GM18951 (cell line): ENCODE data around the gene PFN4.
"Not testable (repeated sequence)": the region's sequence is repeated elsewhere in the genome, so short reads cannot be mapped to it uniquely, and the experiment has no call there.

Experiments used
- POLR2A ChIP-seq: IDR thresholded peaks from 4 replicates; pipeline ENCODE4 v1.6.1; 2011; ENCODE audit warnings: mild to moderate bottlenecking; ENCODE audit not compliant: insufficient read length, insufficient read depth; ENCODE audit errors: extremely low read depth
- in situ Hi-C: fragments of 300-500 bp; cut with MboI; formaldehyde crosslinking; loops from one replicate; pipeline ENCODE4 v1.12.0; 2022; ENCODE audit warnings: low sequenced_read_pairs, mixed read lengths, inconsistent platforms; ENCODE audit not compliant: unreplicated experiment

Gene PFN4

GRCh38 chr2:24123922-24124580, 917 bp upstream of the PFN4 start:
- no peak for TF ChIP-seq POLR2A
- in situ Hi-C loops = no loop called here

- TF ChIP-seq POLR2A = no peak
- in situ Hi-C loops = no loop called here
These were observed 554 bp downstream of the PFN4 start for GRCh38 chr2:24122366-24123194.

GRCh38 chr2:24121469-24121868, 1.7 kb downstream of the PFN4 start:
- no peak for TF ChIP-seq POLR2A
- in situ Hi-C loops = no loop called here

- in situ Hi-C loops = no loop called here
These were observed 2.1 kb downstream of the PFN4 start for GRCh38 chr2:24121066-24121465.

GRCh38 chr2:24117902-24118301, 5.2 kb downstream of the PFN4 start:
- no peak for TF ChIP-seq POLR2A
- in situ Hi-C loops = no loop called here

More at GRCh38 chr2:24121066-24121465, 2.1 kb downstream of the PFN4 start:
- TF ChIP-seq POLR2A = no peak

- no peak for TF ChIP-seq POLR2A
- in situ Hi-C loops = no loop called here
These were observed 8.1 kb downstream of the PFN4 start for GRCh38 chr2:24115057-24115456.

GRCh38 chr2:24111407-24111901, 11.7 kb downstream of the PFN4 start:
- no peak for TF ChIP-seq POLR2A
- in situ Hi-C loops = no loop called here

- no peak for TF ChIP-seq POLR2A
- in situ Hi-C loops = no loop called here
These were observed 12.4 kb downstream of the PFN4 start for GRCh38 chr2:24110660-24111303.

- in situ Hi-C loops = not testable (repeated sequence)
These were observed 13.7 kb downstream of the PFN4 start for GRCh38 chr2:24109431-24109830.

- no peak for TF ChIP-seq POLR2A
- in situ Hi-C loops = no loop called here
These were observed 15.8 kb downstream of the PFN4 start for GRCh38 chr2:24107336-24107735.

- in situ Hi-C loops = no loop called here
- no peak for TF ChIP-seq POLR2A
These were observed 16.3 kb downstream of the PFN4 start for GRCh38 chr2:24106786-24107185.

GRCh38 chr2:24105816-24106215, 17.3 kb downstream of the PFN4 start:
- in situ Hi-C loops = no loop called here
- TF ChIP-seq POLR2A = no peak

- no peak for TF ChIP-seq POLR2A
These were observed 18.2 kb downstream of the PFN4 start for GRCh38 chr2:24104906-24105305.

More at GRCh38 chr2:24104906-24105305, 18.2 kb downstream of the PFN4 start:
- in situ Hi-C loops = no loop called here
